IMR-90 (cell line): Measurements from ENCODE around the gene CYSLTR2. TPM values are rescaled to one million over a fixed set of nuclear protein-coding genes. Genes with fewer than 3 reads are reported as not detected.

Source experiments
- ATAC-seq: fragments of 200-7000 bp; cut with Tn5 transposase; 2 replicates; pipeline ENCODE4 v1.9.1; 2020; ENCODE audit warnings: low read depth, mild to moderate bottlenecking, moderate library complexity
- BruUV-seq: library from RNA; stranded (reverse); fragments of 400-500 nt; replicated peaks from 2 replicates; lab custom pipeline; 2021; lab: Mats Ljungman, UMichigan
- CTCF ChIA-PET: fragments of 300-600 bp; formaldehyde crosslinking; extraction: SDS; loops from one replicate; lab custom pipeline; 2021; ENCODE audit warnings: antibody characterized with exemption; lab: Yijun Ruan, JAX
- POLR2A ChIA-PET: fragments of 300-600 bp; sonication (Branson Sonifier 250); formaldehyde crosslinking; loops from one replicate; lab custom pipeline; 2022; ENCODE audit warnings: antibody characterized with exemption; ENCODE audit not compliant: unreplicated experiment; lab: Charles Lee
- DNase-seq: peaks from one replicate; pipeline ENCODE4 v3.0.0; 2013
- H2AFZ ChIP-seq: replicated peaks from 2 replicates; pipeline ENCODE3; 2013; ENCODE audit warnings: low read length, mild to moderate bottlenecking; ENCODE audit not compliant: poor library complexity
- H2AK5ac ChIP-seq: 2 replicates; pipeline ENCODE4 v1.6.1; 2013; ENCODE audit warnings: low read depth, low read length, inconsistent platforms
- H2AK9ac ChIP-seq: replicated peaks from 2 replicates; pipeline ENCODE3; 2013; ENCODE audit warnings: mild to moderate bottlenecking, low read depth, low read length, moderate library complexity; ENCODE audit not compliant: poor library complexity
- H2BK120ac ChIP-seq: 2 replicates; pipeline ENCODE4 v1.6.1; 2013; ENCODE audit warnings: low read depth, low read length, inconsistent platforms
- H2BK15ac ChIP-seq: 3 replicates; pipeline ENCODE4 v1.6.1; 2013; ENCODE audit warnings: low read depth, low read length, inconsistent platforms
- H2BK20ac ChIP-seq: 2 replicates; pipeline ENCODE4 v1.6.1; 2013; ENCODE audit warnings: low read depth, mild to moderate bottlenecking, inconsistent platforms, low read length, moderate library complexity
- H2BK5ac ChIP-seq: 2 replicates; pipeline ENCODE4 v1.6.1; 2013; ENCODE audit warnings: mild to moderate bottlenecking, low read depth, low read length, inconsistent platforms; ENCODE audit not compliant: poor library complexity, severe bottlenecking
- H3K14ac ChIP-seq: replicated peaks from 2 replicates; pipeline ENCODE4 v1.6.1; 2013; ENCODE audit warnings: low read depth, low read length, inconsistent platforms
- H3K18ac ChIP-seq: 2 replicates; pipeline ENCODE4 v1.6.1; 2013; ENCODE audit warnings: low read depth, low read length, control low read depth
- H3K23ac ChIP-seq: 2 replicates; pipeline ENCODE4 v1.6.1; 2013; ENCODE audit warnings: low read depth, low read length, inconsistent platforms
- H3K27ac ChIP-seq: 2 replicates; pipeline ENCODE4 v1.5.1; 2013; ENCODE audit warnings: mild to moderate bottlenecking, control low read depth, low read length; ENCODE audit not compliant: insufficient read depth
- H3K27me3 ChIP-seq: 2 replicates; pipeline ENCODE4 v1.6.1; 2013; ENCODE audit warnings: low read length; ENCODE audit not compliant: control insufficient read depth, insufficient read depth
- H3K36me3 ChIP-seq: 2 replicates; pipeline ENCODE4 v1.6.1; 2013; ENCODE audit warnings: low read length, mixed read lengths; ENCODE audit not compliant: control insufficient read depth, insufficient read depth
- H3K4ac ChIP-seq: 2 replicates; pipeline ENCODE4 v1.6.1; 2013; ENCODE audit warnings: low read depth, low read length, inconsistent platforms
- H3K4me1 ChIP-seq: 2 replicates; pipeline ENCODE4 v1.6.1; 2013; ENCODE audit warnings: low read length, mixed read lengths; ENCODE audit not compliant: control insufficient read depth, insufficient read depth
- H3K4me2 ChIP-seq: 2 replicates; pipeline ENCODE4 v1.6.1; 2013; ENCODE audit warnings: low read depth, mild to moderate bottlenecking, control low read depth, low read length, moderate library complexity
- H3K4me3 ChIP-seq: 2 replicates; pipeline ENCODE4 v1.5.1; 2013; ENCODE audit warnings: low read depth, mild to moderate bottlenecking, control low read depth, low read length, moderate library complexity; ENCODE audit not compliant: insufficient read depth
- H3K56ac ChIP-seq: 2 replicates; pipeline ENCODE4 v1.6.1; 2013; ENCODE audit warnings: low read length, inconsistent platforms; ENCODE audit not compliant: insufficient read depth; ENCODE audit errors: extremely low read depth
- H3K79me1 ChIP-seq, 2 experiments: 2 replicates each; pipeline ENCODE4 v1.6.1; 2013; ENCODE audit warnings: low read length in 2 of 2, inconsistent platforms in 1 of 2, low read depth in 1 of 2
- H3K9ac ChIP-seq: 2 replicates; pipeline ENCODE4 v1.6.1; 2013; ENCODE audit warnings: low read depth, low read length, control low read depth
- H3K9me1 ChIP-seq: 2 replicates; pipeline ENCODE4 v1.6.1; 2013; ENCODE audit warnings: low read length, inconsistent platforms; ENCODE audit not compliant: insufficient read depth
- H3K9me3 ChIP-seq: 2 replicates; pipeline ENCODE4 v1.6.1; 2013; ENCODE audit warnings: low read length; ENCODE audit not compliant: control insufficient read depth, insufficient read depth
- H4K20me1 ChIP-seq: 2 replicates; pipeline ENCODE4 v1.6.1; 2013; ENCODE audit warnings: low read length, inconsistent platforms; ENCODE audit not compliant: insufficient read depth
- H4K5ac ChIP-seq: 2 replicates; pipeline ENCODE4 v1.6.1; 2013; ENCODE audit warnings: mild to moderate bottlenecking, low read depth, low read length, control low read depth
- H4K8ac ChIP-seq, 2 experiments: 2 replicates each; pipeline ENCODE4 v1.6.1; 2013; ENCODE audit warnings: low read depth in 2 of 2, low read length in 2 of 2, control low read depth in 1 of 2, inconsistent platforms in 1 of 2
- H4K91ac ChIP-seq: 2 replicates; pipeline ENCODE4 v1.6.1; 2013; ENCODE audit warnings: low read depth, low read length, inconsistent platforms; ENCODE audit not compliant: insufficient read depth
- BHLHE40 ChIP-seq: fragments of 150-350 bp; IDR thresholded peaks from 2 replicates; pipeline ENCODE4 v1.6.1; 2016; ENCODE audit warnings: mild to moderate bottlenecking, low read depth, low read length
- CEBPB ChIP-seq: IDR thresholded peaks from 2 replicates; pipeline ENCODE4 v1.6.1; 2012; ENCODE audit warnings: low read depth, low read length, improper control_type of control experiment
- FOS ChIP-seq: fragments of 150-350 bp; IDR thresholded peaks from 2 replicates; pipeline ENCODE4 v1.6.1; 2016; ENCODE audit warnings: low read depth, low read length
- NFE2L2 ChIP-seq: fragments of 150-350 bp; IDR thresholded peaks from 2 replicates; pipeline ENCODE4 v1.6.1; 2016; ENCODE audit warnings: low read depth, mild to moderate bottlenecking, low read length
- POLR2A ChIP-seq: IDR thresholded peaks from 2 replicates; pipeline ENCODE4 v1.6.1; 2012; ENCODE audit warnings: mild to moderate bottlenecking, low read depth, low read length
- RFX5 ChIP-seq: IDR thresholded peaks from 2 replicates; pipeline ENCODE4 v1.8.0; 2012; ENCODE audit warnings: low read depth, mild to moderate bottlenecking, low read length, moderate library complexity
- USF2 ChIP-seq: fragments of 150-350 bp; IDR thresholded peaks from 2 replicates; pipeline ENCODE4 v1.6.1; 2017; ENCODE audit warnings: mild to moderate bottlenecking, antibody characterized with exemption, low read length, low read depth
- dilution Hi-C: fragments of 300-500 bp; cut with HindIII; formaldehyde crosslinking; loops from one replicate; pipeline ENCODE4 v1.14.3; 2018; ENCODE audit warnings: low sequenced_read_pairs; ENCODE audit not compliant: unreplicated experiment
- in situ Hi-C: fragments of 300-500 bp; cut with MboI; formaldehyde crosslinking; loops from 3 replicates; pipeline ENCODE4 v1.14.3; 2019; ENCODE audit warnings: low sequenced_read_pairs, inconsistent platforms, mixed read lengths
- intact Hi-C: fragments of 100-400 bp; cut with micrococcal nuclease; formaldehyde crosslinking; loops from 2 replicates; pipeline ENCODE4 v1.10.0; 2022
- polyA plus RNA-seq, 3 experiments: library from polyadenylated mRNA; depleted of rRNA; stranded (reverse); fragments of >200 nt; gene quantifications; 2 replicates each; pipeline ENCODE4 v1.2.3, GENCODE V29; 2012; ENCODE audit warnings: low replicate concordance in 1 of 3
- total RNA-seq: library from RNA; depleted of rRNA; stranded (reverse); fragments of >200 nt; gene quantifications from 2 replicates; pipeline ENCODE4 v1.2.3, GENCODE V29; 2012

CYSLTR2 gene
- total and polyA plus RNA-seq, 2 of the 4 experiments (the other 2 are of a cell fraction) = not detected

DNA sequence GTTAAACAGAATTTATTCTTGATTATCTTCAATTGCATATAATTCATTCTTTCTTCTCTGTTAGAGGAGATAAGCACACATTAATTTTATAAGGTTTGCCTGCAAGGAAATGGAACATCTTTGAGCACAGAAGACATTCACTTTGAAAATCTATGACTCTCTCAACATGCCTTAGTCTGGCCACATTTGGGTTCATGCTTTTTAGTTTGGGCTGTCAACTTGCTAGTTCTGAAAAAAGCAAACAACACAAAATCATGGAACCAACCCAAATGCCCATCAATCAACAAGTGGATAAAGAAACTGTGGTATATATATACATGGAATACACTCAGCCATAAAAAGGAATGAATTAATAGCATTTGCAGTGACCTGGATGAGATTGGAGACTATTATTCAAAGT is 71.5 kb downstream of the CYSLTR2 start:
- Histone ChIP-seq H3K14ac (no peak overlapping the region), H3K79me1 (no peaks in the 10 kb centered on the region), H3K23ac (no peak overlapping the region), H3K56ac (no peak overlapping the region), H3K9me1 (no peaks in the 10 kb centered on the region), H2AK9ac (no peak overlapping the region), H3K9me3 (no peaks in the 10 kb centered on the region), H3K36me3 (no peaks in the 10 kb centered on the region), H3K27me3 (no peaks in the 10 kb centered on the region), H3K4ac (no peak overlapping the region), H3K4me2 (no peak overlapping the region), H4K20me1 (no peaks in the 10 kb centered on the region), H2BK5ac (no peak overlapping the region), H2AFZ (no peak overlapping the region), H2BK120ac (no peak overlapping the region), H3K18ac (no peak overlapping the region), H4K5ac (no peak overlapping the region), H3K9ac (no peak overlapping the region), H3K4me3 (no peak overlapping the region), H4K8ac (no peak overlapping the region), H2BK15ac (no peak overlapping the region), H3K4me1 (no peaks in the 10 kb centered on the region; the same call in 1 of the 2 replicates), H2AK5ac (no peak overlapping the region), H2BK20ac (no peak overlapping the region), H3K27ac (no peak overlapping the region), H4K91ac (no peak overlapping the region)
- ChIA-PET CTCF (no interaction called here), POLR2A (no interaction called here)
- intact Hi-C loops (no loop called here), in situ Hi-C loops (no loop called here), dilution Hi-C loops (no loop called here)
- no peak for ATAC-seq
- no TSS peak for BruUV-seq
- TF ChIP-seq NFE2L2 = no peak
- no peak for TF ChIP-seq FOS
- no peak for TF ChIP-seq USF2
- no peak for TF ChIP-seq RFX5
- TF ChIP-seq CEBPB = no peak
- TF ChIP-seq POLR2A = no peak
- TF ChIP-seq BHLHE40 = no peak
- no peak for DNase-seq
